Measurements from ENCODE around the gene MACROD1. TPM values are rescaled to one million over a fixed set of nuclear protein-coding genes. Genes with fewer than 3 reads are reported as not detected.

Gene MACROD1
- total and polyA plus RNA-seq, 2 donors (not counting 1 experiment from before 2014, with no cell fraction given) = 2.7 to 8.6 TPM

DNA sequence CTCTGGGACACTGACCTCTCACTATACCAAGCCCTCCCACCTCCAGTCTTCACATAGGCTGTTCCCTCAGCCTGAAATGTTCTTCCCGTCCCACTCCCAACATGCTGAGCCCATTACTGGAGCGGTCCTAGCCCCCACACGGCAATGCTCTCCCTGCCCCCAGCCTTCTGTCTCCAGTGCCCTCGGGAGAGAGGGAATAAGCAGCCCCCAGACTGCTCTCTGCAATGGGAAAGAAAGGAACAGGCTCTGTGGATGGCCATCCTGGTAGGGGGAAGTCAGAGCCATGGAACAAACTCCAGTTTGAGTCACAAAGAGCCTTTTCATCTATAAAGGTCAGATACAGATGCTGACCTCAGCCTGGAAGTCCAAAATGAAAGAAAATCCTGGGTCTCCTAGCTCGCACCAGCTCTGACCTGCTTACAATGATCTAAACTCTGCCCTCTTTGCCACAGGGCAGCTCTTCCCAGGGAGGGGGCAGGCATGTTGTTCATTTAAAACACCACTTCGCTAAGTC lies 67.5 kb downstream of the MACROD1 start:
- DNase-seq (no peak), ATAC-seq (ENCODE audit: low read depth) (no peak)
- no peaks in the 10 kb centered on the region for H3K27me3 ChIP-seq (replicated peaks in 1 of 4; ENCODE audit: control extremely low read depth in 1 of 4, control insufficient read depth in 3 of 4, insufficient read depth in 4 of 4, low read length in 3 of 4)
- Mint-ChIP-seq H3K27me3 (peaks cover 7% of the 10 kb centered on the region), H3K27ac (no peak overlapping the region), H3K9me3 (ENCODE audit: insufficient read depth) (no peaks in the 10 kb centered on the region), H3K4me3 (no peak overlapping the region), H3K4me1 (no peaks in the 10 kb centered on the region)
- no peaks in the 10 kb centered on the region for H3K9me3 ChIP-seq (ENCODE audit: control extremely low read depth in 1 of 3, control insufficient read depth in 2 of 3, insufficient read depth in 1 of 3, low read length in 2 of 3)
- TF ChIP-seq EZH2 (IDR thresholded peaks at IDR 0.05; ENCODE audit: borderline replicate concordance, insufficient read depth, low read depth, low read length, poor library complexity, severe bottlenecking) = no peak
- TF ChIP-seq, protein P1, sequence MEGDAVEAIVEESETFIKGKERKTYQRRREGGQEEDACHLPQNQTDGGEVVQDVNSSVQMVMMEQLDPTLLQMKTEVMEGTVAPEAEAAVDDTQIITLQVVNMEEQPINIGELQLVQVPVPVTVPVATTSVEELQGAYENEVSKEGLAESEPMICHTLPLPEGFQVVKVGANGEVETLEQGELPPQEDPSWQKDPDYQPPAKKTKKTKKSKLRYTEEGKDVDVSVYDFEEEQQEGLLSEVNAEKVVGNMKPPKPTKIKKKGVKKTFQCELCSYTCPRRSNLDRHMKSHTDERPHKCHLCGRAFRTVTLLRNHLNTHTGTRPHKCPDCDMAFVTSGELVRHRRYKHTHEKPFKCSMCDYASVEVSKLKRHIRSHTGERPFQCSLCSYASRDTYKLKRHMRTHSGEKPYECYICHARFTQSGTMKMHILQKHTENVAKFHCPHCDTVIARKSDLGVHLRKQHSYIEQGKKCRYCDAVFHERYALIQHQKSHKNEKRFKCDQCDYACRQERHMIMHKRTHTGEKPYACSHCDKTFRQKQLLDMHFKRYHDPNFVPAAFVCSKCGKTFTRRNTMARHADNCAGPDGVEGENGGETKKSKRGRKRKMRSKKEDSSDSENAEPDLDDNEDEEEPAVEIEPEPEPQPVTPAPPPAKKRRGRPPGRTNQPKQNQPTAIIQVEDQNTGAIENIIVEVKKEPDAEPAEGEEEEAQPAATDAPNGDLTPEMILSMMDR (IDR thresholded peaks at IDR 0.05) = no peak
- intact Hi-C loops (cut with micrococcal nuclease) = no loop called here
- ChIA-PET POLR2A (no interaction called here), CTCF (no interaction called here)
- no peaks in the 10 kb centered on the region for H3K79me2 ChIP-seq (ENCODE audit: control insufficient read depth, insufficient read depth, low read length)
- H3K36me3 ChIP-seq (replicated peaks in 1 of 2; ENCODE audit: control extremely low read depth in 1 of 2, control insufficient read depth in 1 of 2, extremely low read depth in 1 of 2, insufficient read depth in 2 of 2, low read length in 1 of 2) = no peaks in the 10 kb centered on the region
- no peak overlapping the region for H3K27ac ChIP-seq (ENCODE audit: low read length in 2 of 2)
- 82% methylated on average over 5 of the region's 6 CpGs for WGBS (ENCODE audit: insufficient coverage)
- H2AFZ ChIP-seq (ENCODE audit: insufficient read depth, low read depth, low read length, poor library complexity, severe bottlenecking) = no peak overlapping the region
- H3K9ac ChIP-seq (ENCODE audit: low read length) = no peak overlapping the region
- no peaks in the 10 kb centered on the region for H3K4me1 ChIP-seq (ENCODE audit: control insufficient read depth in 2 of 2, insufficient read depth in 2 of 2, low read length in 2 of 2)
- no peak overlapping the region for H3K4me3 ChIP-seq (ENCODE audit: control extremely low read depth in 1 of 5, extremely low read depth in 1 of 5, insufficient read depth in 1 of 5, low read depth in 2 of 5, low read length in 4 of 5)
- no peaks in the 10 kb centered on the region for H4K20me1 ChIP-seq (ENCODE audit: control insufficient read depth, insufficient read depth, low read length, poor library complexity, severe bottlenecking)
- no peak overlapping the region for H3K4me2 ChIP-seq (replicated peaks; ENCODE audit: low read depth, low read length, poor library complexity, severe bottlenecking)

DNA sequence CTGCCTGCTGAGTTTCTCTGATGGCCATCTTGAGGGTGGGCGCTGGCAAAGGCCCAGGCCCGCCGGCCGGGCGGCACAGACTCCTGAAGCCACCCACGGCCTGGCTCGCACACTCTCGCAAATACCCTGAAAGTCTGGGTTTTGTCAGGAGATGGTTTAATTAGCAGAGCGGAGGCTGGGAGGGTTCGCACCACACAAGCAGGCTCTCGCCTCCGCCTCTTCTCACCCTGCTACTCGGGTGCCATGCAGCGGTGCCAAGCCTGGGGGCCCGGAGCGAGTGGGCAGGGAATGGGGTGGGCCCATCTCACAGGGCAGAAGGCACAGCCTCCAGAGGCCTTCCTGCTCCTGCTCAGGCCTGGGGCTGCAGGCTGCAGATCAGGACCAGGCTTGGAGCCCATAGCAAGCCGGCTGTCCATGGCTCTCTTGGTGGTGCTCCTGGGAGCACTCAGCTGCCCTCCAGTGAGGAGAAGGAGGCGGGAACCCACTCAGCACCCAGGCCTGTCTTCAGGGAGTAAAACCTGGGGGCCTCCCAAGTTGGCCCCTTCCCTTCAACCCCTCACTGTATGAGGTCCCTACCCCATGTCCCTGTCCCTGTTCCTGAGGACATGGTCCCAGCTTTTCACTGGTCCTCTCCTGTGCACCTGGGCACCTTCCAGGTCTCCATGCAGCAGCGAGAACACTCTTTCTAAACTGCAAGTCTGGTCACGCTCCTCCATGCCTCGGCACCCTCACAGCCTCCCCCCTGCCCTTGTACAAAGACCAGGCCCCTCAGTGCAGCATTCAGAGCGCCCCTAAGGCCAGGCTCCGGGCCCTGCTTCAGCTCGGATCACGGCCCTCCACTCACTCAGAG lies 68.2 kb downstream of the MACROD1 start:
- Mint-ChIP-seq H3K4me3 (no peak overlapping the region), H3K9me3 (ENCODE audit: insufficient read depth) (no peaks in the 10 kb centered on the region), H3K27ac (no peak overlapping the region), H3K27me3 (peaks cover 7% of the 10 kb centered on the region), H3K4me1 (no peaks in the 10 kb centered on the region)
- intact Hi-C loops (cut with micrococcal nuclease) = no loop called here
- Histone ChIP-seq H4K20me1 (ENCODE audit: control insufficient read depth, insufficient read depth, low read length, poor library complexity, severe bottlenecking) (no peaks in the 10 kb centered on the region), H3K27me3 (replicated peaks in 1 of 4; ENCODE audit: control extremely low read depth in 1 of 4, control insufficient read depth in 3 of 4, insufficient read depth in 4 of 4, low read length in 3 of 4) (no peaks in the 10 kb centered on the region), H3K4me3 (ENCODE audit: control extremely low read depth in 1 of 5, extremely low read depth in 1 of 5, insufficient read depth in 1 of 5, low read depth in 2 of 5, low read length in 4 of 5) (no peak overlapping the region), H3K9me3 (ENCODE audit: control extremely low read depth in 1 of 3, control insufficient read depth in 2 of 3, insufficient read depth in 1 of 3, low read length in 2 of 3) (no peaks in the 10 kb centered on the region), H3K27ac (ENCODE audit: low read length in 2 of 2) (no peak overlapping the region), H3K36me3 (replicated peaks in 1 of 2; ENCODE audit: control extremely low read depth in 1 of 2, control insufficient read depth in 1 of 2, extremely low read depth in 1 of 2, insufficient read depth in 2 of 2, low read length in 1 of 2) (no peaks in the 10 kb centered on the region), H3K9ac (ENCODE audit: low read length) (no peak overlapping the region), H3K4me2 (replicated peaks; ENCODE audit: low read depth, low read length, poor library complexity, severe bottlenecking) (no peak overlapping the region), H3K4me1 (ENCODE audit: control insufficient read depth in 2 of 2, insufficient read depth in 2 of 2, low read length in 2 of 2) (no peaks in the 10 kb centered on the region), H3K79me2 (ENCODE audit: control insufficient read depth, insufficient read depth, low read length) (no peaks in the 10 kb centered on the region), H2AFZ (ENCODE audit: insufficient read depth, low read depth, low read length, poor library complexity, severe bottlenecking) (no peak overlapping the region)
- CTCF ChIA-PET = no interaction called here
- DNase-seq (no peak), ATAC-seq (ENCODE audit: low read depth) (no peak)
- TF ChIP-seq, protein P1 (IDR thresholded peaks at IDR 0.05) = no peak
- no peak for TF ChIP-seq EZH2 (IDR thresholded peaks at IDR 0.05; ENCODE audit: borderline replicate concordance, insufficient read depth, low read depth, low read length, poor library complexity, severe bottlenecking)
- WGBS (ENCODE audit: insufficient coverage) = 92% methylated on average over 24 of the region's 25 CpGs
- POLR2A ChIA-PET = no interaction called here

All from B cell (primary cell).